H9 (cell line): ENCODE results near the gene KANSL1. TPM values are rescaled to one million over a fixed set of nuclear protein-coding genes. Genes with fewer than 3 reads are reported as not detected.

Experiments
- DNase-seq: peaks from one replicate; pipeline ENCODE4 v3.0.0-alpha.2; 2017
- H2AFZ ChIP-seq: one replicate; pipeline ENCODE4 v1.6.1; 2013; ENCODE audit warnings: mild to moderate bottlenecking, low read length, control low read depth, moderate library complexity
- H2AK5ac ChIP-seq: 2 replicates; pipeline ENCODE4 v1.6.1; 2013; ENCODE audit warnings: low read length, control low read depth, mixed read lengths; ENCODE audit not compliant: insufficient read length
- H2BK120ac ChIP-seq: one replicate; pipeline ENCODE4 v1.6.1; 2013; ENCODE audit warnings: low read depth, mild to moderate bottlenecking, low read length, control low read depth, inconsistent platforms; ENCODE audit not compliant: poor library complexity, severe bottlenecking
- H2BK12ac ChIP-seq: 2 replicates; pipeline ENCODE4 v1.6.1; 2013; ENCODE audit warnings: low read length, control low read depth, mixed read lengths, low read depth; ENCODE audit not compliant: insufficient read length
- H2BK15ac ChIP-seq: 2 replicates; pipeline ENCODE4 v1.6.1; 2013; ENCODE audit warnings: low read depth, low read length, control low read depth
- H2BK20ac ChIP-seq: one replicate; pipeline ENCODE4 v1.6.1; 2013; ENCODE audit warnings: low read depth, mild to moderate bottlenecking, low read length, control low read depth, inconsistent platforms; ENCODE audit not compliant: poor library complexity, severe bottlenecking
- H2BK5ac ChIP-seq: 2 replicates; pipeline ENCODE4 v1.6.1; 2013; ENCODE audit warnings: low read length, control low read depth, mixed read lengths; ENCODE audit not compliant: insufficient read length
- H3K14ac ChIP-seq: 2 replicates; pipeline ENCODE4 v1.6.1; 2013; ENCODE audit warnings: low read length, control low read depth; ENCODE audit not compliant: insufficient read depth
- H3K18ac ChIP-seq: 2 replicates; pipeline ENCODE4 v1.6.1; 2013; ENCODE audit warnings: low read depth, mild to moderate bottlenecking, mixed read lengths, low read length, control low read depth; ENCODE audit not compliant: insufficient read length
- H3K23ac ChIP-seq: 2 replicates; pipeline ENCODE4 v1.6.1; 2013; ENCODE audit warnings: low read length, control low read depth, mixed read lengths, low read depth; ENCODE audit not compliant: insufficient read length
- H3K23me2 ChIP-seq: 2 replicates; pipeline ENCODE4 v1.6.1; 2013; ENCODE audit warnings: low read depth, mild to moderate bottlenecking, mixed read lengths, low read length, control low read depth; ENCODE audit not compliant: insufficient read length, poor library complexity, severe bottlenecking
- H3K27ac ChIP-seq: 2 replicates; pipeline ENCODE4 v1.5.1; 2013; ENCODE audit warnings: low read length, control low read depth, mixed read lengths, low read depth; ENCODE audit not compliant: insufficient read length
- H3K27me3 ChIP-seq: 2 replicates; pipeline ENCODE4 v1.6.1; 2013; ENCODE audit warnings: low read length, control low read depth, inconsistent platforms; ENCODE audit not compliant: insufficient read depth
- H3K4ac ChIP-seq: 2 replicates; pipeline ENCODE4 v1.6.1; 2013; ENCODE audit warnings: low read depth, mild to moderate bottlenecking, control low read depth, inconsistent platforms, low read length, moderate library complexity
- H3K4me1 ChIP-seq: 2 replicates; pipeline ENCODE4 v1.6.1; 2013; ENCODE audit warnings: low read length, control low read depth, inconsistent platforms; ENCODE audit not compliant: insufficient read depth
- H3K4me2 ChIP-seq: 2 replicates; pipeline ENCODE4 v1.6.1; 2013; ENCODE audit warnings: low read length, control low read depth, mixed read lengths; ENCODE audit not compliant: insufficient read length, insufficient read depth
- H3K56ac ChIP-seq: 2 replicates; pipeline ENCODE4 v1.6.1; 2013; ENCODE audit warnings: low read depth, mild to moderate bottlenecking, mixed read lengths, low read length, control low read depth; ENCODE audit not compliant: insufficient read length
- H3K79me1 ChIP-seq: 2 replicates; pipeline ENCODE4 v1.6.1; 2013; ENCODE audit warnings: low read depth, mild to moderate bottlenecking, moderate library complexity, low read length, control low read depth, inconsistent platforms; ENCODE audit not compliant: insufficient read depth, poor library complexity, severe bottlenecking
- H3K79me2 ChIP-seq: 2 replicates; pipeline ENCODE4 v1.6.1; 2013; ENCODE audit warnings: low read length, control low read depth, inconsistent platforms; ENCODE audit not compliant: insufficient read depth
- H3K9ac ChIP-seq: 2 replicates; pipeline ENCODE4 v1.6.1; 2013; ENCODE audit warnings: low read length, control low read depth, mixed read lengths; ENCODE audit not compliant: insufficient read length; ENCODE audit errors: extremely low read depth
- H3K9me3 ChIP-seq: one replicate; pipeline ENCODE4 v1.6.1; 2013; ENCODE audit warnings: low read depth, low read length, inconsistent platforms; ENCODE audit not compliant: control insufficient read depth
- H3T11ph ChIP-seq: one replicate; pipeline ENCODE4 v1.6.1; 2013; ENCODE audit warnings: mild to moderate bottlenecking, low read length, control low read depth, inconsistent platforms
- H4K20me1 ChIP-seq: one replicate; pipeline ENCODE4 v1.6.1; 2013; ENCODE audit not compliant: control insufficient read depth, insufficient read length, insufficient read depth
- H4K5ac ChIP-seq: 2 replicates; pipeline ENCODE4 v1.6.1; 2013; ENCODE audit warnings: low read depth, mild to moderate bottlenecking, mixed read lengths, low read length, control low read depth; ENCODE audit not compliant: insufficient read length
- H4K8ac ChIP-seq: replicated peaks from 2 replicates; pipeline ENCODE4 v1.6.1; 2013; ENCODE audit warnings: low read length, control low read depth, mixed read lengths, low read depth; ENCODE audit not compliant: insufficient read length
- H4K91ac ChIP-seq: 2 replicates; pipeline ENCODE4 v1.6.1; 2013; ENCODE audit warnings: low read depth, mild to moderate bottlenecking, moderate library complexity, mixed read lengths, low read length, control low read depth; ENCODE audit not compliant: insufficient read length
- H3K27ac Mint-ChIP-seq, 3 experiments: 2 replicates in 2 of 3; 3 replicates in 1 of 3; pipeline ENCODE4 v1.8.0; 2020 to 2021; ENCODE audit warnings: mixed read lengths in 3 of 3, mild to moderate bottlenecking in 1 of 3, moderate library complexity in 1 of 3
- H3K27me3 Mint-ChIP-seq: 2 replicates; pipeline ENCODE4 v1.8.0; 2021; ENCODE audit warnings: low read depth, mild to moderate bottlenecking, moderate library complexity, mixed read lengths
- H3K36me3 Mint-ChIP-seq, 3 experiments: 2 replicates in 2 of 3; 3 replicates in 1 of 3; pipeline ENCODE4 v1.8.0; 2020 to 2021; ENCODE audit warnings: low read depth in 3 of 3, mixed read lengths in 3 of 3; ENCODE audit not compliant: insufficient read depth in 1 of 3
- H3K4me1 Mint-ChIP-seq, 2 experiments: 2 replicates each; pipeline ENCODE4 v1.8.0; 2020; ENCODE audit warnings: mixed read lengths in 2 of 2
- H3K4me3 Mint-ChIP-seq, 2 experiments: 2 replicates in 1 of 2; 3 replicates in 1 of 2; pipeline ENCODE4 v1.8.0; 2020 to 2021; ENCODE audit warnings: mild to moderate bottlenecking in 2 of 2, mixed read lengths in 2 of 2, moderate library complexity in 1 of 2
- H3K9me3 Mint-ChIP-seq, 2 experiments: 2 replicates in 1 of 2; 3 replicates in 1 of 2; pipeline ENCODE4 v1.8.0; 2020; ENCODE audit warnings: mild to moderate bottlenecking in 2 of 2, mixed read lengths in 2 of 2, moderate library complexity in 1 of 2
- WGBS: extraction: QIAGEN DNeasy Blood & Tissue Kit; methylation state at CpG from one replicate; pipeline ENCODE4 v1.1.7; 2013; ENCODE audit warnings: missing lambda C conversion rate, low lambda C conversion rate, mixed read lengths; ENCODE audit not compliant: insufficient read length; ENCODE audit errors: extremely low coverage; 5-methylcytosine and 5-hydroxymethylcytosine counted together
- total RNA-seq: library from RNA; stranded (reverse); gene quantifications from 2 replicates; pipeline ENCODE4 v1.2.1, GENCODE V29; 2021
- TF ChIP-seq, protein P1 (sequence below): fragments of 200-600 bp; sonication (generic); conservative IDR thresholded peaks from 3 replicates; pipeline ENCODE4 v1.8.0; 2021; ENCODE audit warnings: antibody characterized with exemption, mild to moderate bottlenecking

The KANSL1 gene
- total RNA-seq, 1 experiment from 2014 or later: 114 TPM

GRCh38 chr17:46150216-46150963 lies 42.8 kb downstream of the KANSL1 start:
- H3K9me3 Mint-ChIP-seq: no peaks in the 10 kb centered on the region
- no peak overlapping the region for H4K5ac ChIP-seq
- H2AFZ ChIP-seq: no peak overlapping the region
- peaks cover 47 to 56% of the 10 kb centered on the region in 2 experiments for H3K4me1 Mint-ChIP-seq
- no peaks in the 10 kb centered on the region for H4K20me1 ChIP-seq
- no peaks in the 10 kb centered on the region for H3K23me2 ChIP-seq
- H3K18ac ChIP-seq: no peak overlapping the region
- no peaks in the 10 kb centered on the region for H3K27me3 ChIP-seq
- H3K79me1 ChIP-seq: peaks cover 22% of the 10 kb centered on the region
- TF ChIP-seq, protein P1, sequence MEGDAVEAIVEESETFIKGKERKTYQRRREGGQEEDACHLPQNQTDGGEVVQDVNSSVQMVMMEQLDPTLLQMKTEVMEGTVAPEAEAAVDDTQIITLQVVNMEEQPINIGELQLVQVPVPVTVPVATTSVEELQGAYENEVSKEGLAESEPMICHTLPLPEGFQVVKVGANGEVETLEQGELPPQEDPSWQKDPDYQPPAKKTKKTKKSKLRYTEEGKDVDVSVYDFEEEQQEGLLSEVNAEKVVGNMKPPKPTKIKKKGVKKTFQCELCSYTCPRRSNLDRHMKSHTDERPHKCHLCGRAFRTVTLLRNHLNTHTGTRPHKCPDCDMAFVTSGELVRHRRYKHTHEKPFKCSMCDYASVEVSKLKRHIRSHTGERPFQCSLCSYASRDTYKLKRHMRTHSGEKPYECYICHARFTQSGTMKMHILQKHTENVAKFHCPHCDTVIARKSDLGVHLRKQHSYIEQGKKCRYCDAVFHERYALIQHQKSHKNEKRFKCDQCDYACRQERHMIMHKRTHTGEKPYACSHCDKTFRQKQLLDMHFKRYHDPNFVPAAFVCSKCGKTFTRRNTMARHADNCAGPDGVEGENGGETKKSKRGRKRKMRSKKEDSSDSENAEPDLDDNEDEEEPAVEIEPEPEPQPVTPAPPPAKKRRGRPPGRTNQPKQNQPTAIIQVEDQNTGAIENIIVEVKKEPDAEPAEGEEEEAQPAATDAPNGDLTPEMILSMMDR: no peak
- no peak overlapping the region for H2BK120ac ChIP-seq
- H3K56ac ChIP-seq: no peak overlapping the region
- H3T11ph ChIP-seq: no peak overlapping the region
- H2AK5ac ChIP-seq: no peak overlapping the region
- H2BK20ac ChIP-seq: no peak overlapping the region
- H3K4me3 Mint-ChIP-seq: no peak overlapping the region; a peak in 1 of 5 replicates
- DNase-seq: no peak
- H3K36me3 Mint-ChIP-seq: peaks cover 0 to 9% (median 5%) of the 10 kb centered on the region in 3 experiments; a peak in 4 of 7 replicates
- H4K8ac ChIP-seq: no peak overlapping the region
- no peak overlapping the region for H3K9ac ChIP-seq
- H3K27ac ChIP-seq: no peak overlapping the region
- peaks cover 77% of the 10 kb centered on the region; the same call in 1 of the 2 replicates for H3K79me2 ChIP-seq
- no peak overlapping the region for H2BK5ac ChIP-seq
- no peaks in the 10 kb centered on the region for H3K27me3 Mint-ChIP-seq
- H3K14ac ChIP-seq: no peak overlapping the region
- peak overlapping the region in 1 of 3 experiments; percentile 4; a peak in 2 of 7 replicates for H3K27ac Mint-ChIP-seq
- WGBS: no CpG with 5 or more reads among the region's 2 CpGs
- H3K4ac ChIP-seq: no peak overlapping the region
- no peaks in the 10 kb centered on the region for H3K9me3 ChIP-seq
- peaks cover 5% of the 10 kb centered on the region for H3K4me1 ChIP-seq
- H4K91ac ChIP-seq: no peak overlapping the region
- no peak overlapping the region for H2BK15ac ChIP-seq
- no peak overlapping the region for H3K23ac ChIP-seq
- no peak overlapping the region for H2BK12ac ChIP-seq
- H3K4me2 ChIP-seq: no peak overlapping the region
